HEK293T (cell line): ENCODE data around the gene NRXN2.
A peak's percentile ranks its signal among the peaks of the same experiment; 100 is the strongest.

Source experiments
- CTCF ChIA-PET: fragments of 350-600 bp; formaldehyde crosslinking; extraction: SDS; loops from one replicate; lab custom pipeline; 2021; ENCODE audit warnings: antibody characterized with exemption, inconsistent platforms; lab: Yijun Ruan, JAX
- POLR2A ChIA-PET: fragments of 350-600 bp; formaldehyde crosslinking; extraction: SDS; loops from one replicate; lab custom pipeline; 2020; ENCODE audit warnings: antibody characterized with exemption, inconsistent platforms; lab: Yijun Ruan, JAX
- DNase-seq: peaks from one replicate; pipeline ENCODE4 v3.0.0; 2012; ENCODE audit warnings: mixed read lengths; ENCODE audit errors: extremely low spot score
- ARNT ChIP-seq: fragments of 450-650 bp; IDR thresholded peaks from 2 replicates; pipeline ENCODE4 v1.6.1; 2017; ENCODE audit warnings: mild to moderate bottlenecking
- BHLHE40 ChIP-seq: fragments of 450-650 bp; IDR thresholded peaks from 2 replicates; pipeline ENCODE4 v1.6.1; 2016; ENCODE audit warnings: mild to moderate bottlenecking, moderate library complexity, borderline replicate concordance
- CTBP1 ChIP-seq: fragments of 450-650 bp; IDR thresholded peaks from 2 replicates; pipeline ENCODE4 v1.6.1; 2016; ENCODE audit warnings: borderline replicate concordance
- ELF4 ChIP-seq: fragments of 450-650 bp; IDR thresholded peaks from 2 replicates; pipeline ENCODE4 v1.6.1; 2017; ENCODE audit warnings: antibody characterized with exemption
- FOXA1 ChIP-seq: fragments of 450-650 bp; IDR thresholded peaks from 2 replicates; pipeline ENCODE4 v1.6.1; 2016; ENCODE audit warnings: mild to moderate bottlenecking
- FOXK2 ChIP-seq: fragments of 450-650 bp; IDR thresholded peaks from 2 replicates; pipeline ENCODE4 v1.6.1; 2016; ENCODE audit warnings: mild to moderate bottlenecking
- FOXM1 ChIP-seq: fragments of 450-650 bp; IDR thresholded peaks from 2 replicates; pipeline ENCODE4 v1.6.1; 2017; ENCODE audit warnings: mild to moderate bottlenecking, borderline replicate concordance
- HDGF ChIP-seq: fragments of 450-650 bp; IDR thresholded peaks from 2 replicates; pipeline ENCODE4 v1.6.1; 2017; ENCODE audit warnings: antibody characterized with exemption, borderline replicate concordance
- L3MBTL2 ChIP-seq: fragments of 450-650 bp; conservative IDR thresholded peaks from 2 replicates; pipeline ENCODE4 v1.6.1; 2016; ENCODE audit warnings: mild to moderate bottlenecking
- LEF1 ChIP-seq: fragments of 450-650 bp; IDR thresholded peaks from 2 replicates; pipeline ENCODE4 v1.6.1; 2017; ENCODE audit warnings: mild to moderate bottlenecking, borderline replicate concordance
- NFRKB ChIP-seq: fragments of 450-650 bp; IDR thresholded peaks from 2 replicates; pipeline ENCODE4 v1.6.1; 2016; ENCODE audit warnings: mild to moderate bottlenecking, moderate library complexity
- SP1 ChIP-seq: fragments of 450-650 bp; IDR thresholded peaks from 2 replicates; pipeline ENCODE4 v1.6.1; 2017
- SUZ12 ChIP-seq: fragments of 450-650 bp; IDR thresholded peaks from 2 replicates; pipeline ENCODE4 v1.6.1; 2016; ENCODE audit warnings: mild to moderate bottlenecking
- TARDBP ChIP-seq: fragments of 450-650 bp; IDR thresholded peaks from 2 replicates; pipeline ENCODE4 v1.6.1; 2016
- ZNF384 ChIP-seq: fragments of 450-650 bp; IDR thresholded peaks from 2 replicates; pipeline ENCODE4 v1.6.1; 2016
- TF ChIP-seq, protein P1 (sequence below): fragments of 450-650 bp; IDR thresholded peaks from 2 replicates; pipeline ENCODE4 v1.6.1; 2016

NRXN2 gene

GRCh38 chr11:64723117-64723906, at the start of gene NRXN2:
NRXN2 (minus strand) TSS chr11:64723197; CDS start chr11:64713699, 9,498 bp downstream.
- TF ChIP-seq, protein P1, sequence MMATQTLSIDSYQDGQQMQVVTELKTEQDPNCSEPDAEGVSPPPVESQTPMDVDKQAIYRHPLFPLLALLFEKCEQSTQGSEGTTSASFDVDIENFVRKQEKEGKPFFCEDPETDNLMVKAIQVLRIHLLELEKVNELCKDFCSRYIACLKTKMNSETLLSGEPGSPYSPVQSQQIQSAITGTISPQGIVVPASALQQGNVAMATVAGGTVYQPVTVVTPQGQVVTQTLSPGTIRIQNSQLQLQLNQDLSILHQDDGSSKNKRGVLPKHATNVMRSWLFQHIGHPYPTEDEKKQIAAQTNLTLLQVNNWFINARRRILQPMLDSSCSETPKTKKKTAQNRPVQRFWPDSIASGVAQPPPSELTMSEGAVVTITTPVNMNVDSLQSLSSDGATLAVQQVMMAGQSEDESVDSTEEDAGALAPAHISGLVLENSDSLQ = peak; percentile 98
- TF ChIP-seq NFRKB (no peak), CTBP1 (0 out of 2 replicates have a peak, but pooled peaks have one; percentile 33), L3MBTL2 (peak; percentile 40), LEF1 (no peak)
- ChIA-PET POLR2A (no interaction called here), CTCF (no interaction called here)
- DNase-seq = peak; percentile 93

GRCh38 chr11:64772303-64773018, 49.5 kb upstream of the NRXN2 start:
- DNase-seq = no peak
- TF ChIP-seq ZNF384 (no peak), ARNT (no peak), LEF1 (no peak), L3MBTL2 (no peak), FOXM1 (no peak), BHLHE40 (no peak), FOXA1 (no peak)
- TF ChIP-seq, protein P1 = no peak
- ChIA-PET POLR2A (no interaction called here), CTCF (interaction anchor here (0.6 to 0.7 kb wide), 2 partner anchors 231 to 242 kb away, joined by 3 to 7 read pairs; partner anchors contain the start of gene ARL2)

DNA sequence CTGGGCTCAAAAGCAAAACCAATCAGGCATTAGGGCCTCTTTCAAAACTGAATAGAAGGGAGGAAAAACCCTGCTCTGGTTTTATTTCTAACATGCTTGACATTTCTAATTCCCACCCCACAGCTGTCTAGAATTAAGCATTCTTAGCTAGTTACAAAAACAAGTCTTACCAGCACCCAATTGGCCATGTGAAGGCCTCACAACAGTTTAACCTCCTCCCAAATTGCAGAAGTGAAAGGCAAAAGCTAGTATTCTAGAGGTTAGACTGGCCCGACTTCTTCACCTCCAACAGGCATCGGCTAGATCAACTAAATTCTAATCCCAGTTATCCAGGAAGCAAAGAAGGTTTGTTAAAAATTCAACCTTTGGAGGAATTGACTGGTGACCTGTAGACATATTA, 48.9 kb upstream of the NRXN2 start:
- DNase-seq = no peak
- POLR2A ChIA-PET = no interaction called here
- CTCF ChIA-PET = interaction anchor here (0.6 kb wide), 1 partner anchor 242 kb away, joined by 3 read pairs; the partner anchor contains the start of gene ARL2
- no peak for TF ChIP-seq ZNF384
- TF ChIP-seq, protein P1 = no peak
- TF ChIP-seq SUZ12 = no peak
- no peak for TF ChIP-seq CTBP1
- TF ChIP-seq NFRKB = no peak
- TF ChIP-seq SP1 = no peak
- no peak for TF ChIP-seq FOXA1
- TF ChIP-seq FOXK2 = no peak
- TF ChIP-seq ARNT = no peak
- no peak for TF ChIP-seq BHLHE40
- TF ChIP-seq LEF1 = no peak
- no peak for TF ChIP-seq HDGF
- no peak for TF ChIP-seq FOXM1
- no peak for TF ChIP-seq ELF4
- no peak for TF ChIP-seq L3MBTL2
- no peak for TF ChIP-seq TARDBP

GRCh38 chr11:64770120-64770519, 47.1 kb upstream of the NRXN2 start:
- ChIA-PET CTCF (no interaction called here), POLR2A (interaction anchor here (1.0 kb wide), 1 partner anchor 8 kb away, joined by 4 read pairs; no protein-coding TSS in a partner anchor)
- no peak for DNase-seq
- no peak for TF ChIP-seq TARDBP
- no peak for TF ChIP-seq L3MBTL2
- no peak for TF ChIP-seq FOXK2
- TF ChIP-seq CTBP1 = no peak

- no peak for DNase-seq
- CTCF ChIA-PET = interaction anchor here (0.6 kb wide), 1 partner anchor 179 kb away, joined by 7 read pairs; no protein-coding TSS in a partner anchor
- POLR2A ChIA-PET = no interaction called here
- TF ChIP-seq LEF1 = no peak
- TF ChIP-seq, protein P1 = no peak
- no peak for TF ChIP-seq ELF4
- TF ChIP-seq ARNT = no peak
- TF ChIP-seq ZNF384 = no peak
- TF ChIP-seq FOXM1 = no peak
- no peak for TF ChIP-seq BHLHE40
- TF ChIP-seq L3MBTL2 = no peak
- no peak for TF ChIP-seq CTBP1
- TF ChIP-seq HDGF = no peak
- TF ChIP-seq SP1 = no peak
- TF ChIP-seq TARDBP = no peak
- no peak for TF ChIP-seq NFRKB
- no peak for TF ChIP-seq FOXK2
- no peak for TF ChIP-seq FOXA1
- TF ChIP-seq SUZ12 = no peak
Observed at GRCh38 chr11:64769283-64769682, 46.3 kb upstream of the NRXN2 start.
